Peyer's patch (tissue), 4 donors: ENCODE data around the gene CDKAL1. TPM values are rescaled to one million over a fixed set of nuclear protein-coding genes. Genes with fewer than 3 reads are reported as not detected.

ENCODE experiments used
- DNase-seq, 3 donors: peaks; one replicate each; pipeline ENCODE4 v3.0.0-alpha.2; 2017 to 2019
- H3K27ac ChIP-seq, 4 donors: fragments of 200-600 bp; sonication (generic); one replicate each; pipeline ENCODE4 v1.5.1; 2016 to 2019
- H3K27me3 ChIP-seq, 2 donors: fragments of 200-600 bp; sonication (generic); one replicate each; pipeline ENCODE4 v1.5.1; 2019
- H3K36me3 ChIP-seq, 3 donors: fragments of 200-600 bp; sonication (generic); one replicate each; pipeline ENCODE4 v1.5.1; 2016 to 2019
- H3K4me1 ChIP-seq, 4 donors: fragments of 200-600 bp; sonication (generic); one replicate each; pipeline ENCODE4 v1.5.1; 2016 to 2019
- H3K4me3 ChIP-seq, 4 donors: fragments of 200-600 bp; sonication (generic); 1 replicate in 3 of 4; 2 replicates in 1 of 4; pipeline ENCODE4 v1.5.1; 2016 to 2019; ENCODE audit warnings: mild to moderate bottlenecking in 1 of 4
- H3K9me3 ChIP-seq, 4 donors: fragments of 200-600 bp; sonication (generic); one replicate each; pipeline ENCODE4 v1.5.1; 2016 to 2019; ENCODE audit warnings: mild to moderate bottlenecking in 1 of 4
- CTCF ChIP-seq, 6 experiments: fragments of 450-650 bp in 4 of 6; fragments of 200-600 bp in 2 of 6; sonication (generic) in 1 of 6; IDR thresholded peaks; one replicate each; pipeline ENCODE4 v1.5.1; 2017 to 2019; ENCODE audit warnings: antibody characterized with exemption in 6 of 6, mild to moderate bottlenecking in 3 of 6, moderate library complexity in 1 of 6
- POLR2A ChIP-seq, 2 donors: fragments of 450-650 bp; IDR thresholded peaks; one replicate each; pipeline ENCODE4 v1.5.1; 2017; ENCODE audit warnings: antibody characterized with exemption in 2 of 2, mild to moderate bottlenecking in 2 of 2, moderate library complexity in 2 of 2
- total RNA-seq, 4 donors: library from RNA; depleted of rRNA; stranded (reverse); fragments of >200 nt; gene quantifications; one replicate each; pipeline ENCODE4 v1.1.0, GENCODE V29; 2016

The CDKAL1 gene
- total RNA-seq, result 10 to 100 TPM; 10.3 to 31.4 (median 11.6) TPM

- Histone ChIP-seq H3K4me1 (peaks cover 0 to 13% (median 0%) of the 10 kb centered on the region in 4 donors), H3K27ac (peak within 1 kb of the TSS; percentile 57 to 82 (median 72)), H3K36me3 (no peaks in the 10 kb centered on the region), H3K27me3 (no peaks in the 10 kb centered on the region), H3K9me3 (no peaks in the 10 kb centered on the region), H3K4me3 (peak within 1 kb of the TSS; percentile 48 to 78 (median 67))
- peak; percentile 82 to 97 (median 83) for DNase-seq
- peak in 1 of 2 donors; percentile 39 for TF ChIP-seq POLR2A (IDR thresholded peaks at IDR 0.05)
- TF ChIP-seq CTCF (IDR thresholded peaks at IDR 0.05), result no peak
These were observed at the start of gene CDKAL1 for GRCh38 chr6:20534295-20535262. CDKAL1 (plus strand) TSS chr6:20534457; CDS start chr6:20546351, 11,894 bp downstream.

DNA sequence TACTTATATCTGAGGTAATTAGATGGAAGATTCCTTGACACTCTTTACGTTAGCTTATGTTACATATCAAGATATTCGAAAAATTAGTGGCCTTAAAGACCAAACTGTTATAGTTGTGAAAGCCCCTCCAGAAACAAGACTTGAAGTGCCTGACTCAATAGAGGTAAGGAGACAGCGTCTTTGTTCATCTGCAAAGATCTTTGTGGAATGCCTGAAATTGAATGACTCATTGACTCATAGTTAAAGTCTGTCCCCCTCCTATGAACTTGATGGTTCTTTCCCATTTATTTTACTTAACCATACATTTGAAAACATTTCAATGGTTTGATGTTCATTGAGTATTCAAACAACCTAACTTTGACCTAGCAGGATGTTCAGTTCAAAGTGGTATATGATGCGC, 47.6 kb upstream of the CDKAL1 start:
- no peak for DNase-seq
- peaks cover 0 to 25% (median 0%) of the 10 kb centered on the region in 3 donors for H3K36me3 ChIP-seq
- TF ChIP-seq CTCF (IDR thresholded peaks at IDR 0.05) (no peak), POLR2A (IDR thresholded peaks at IDR 0.05) (no peak)

DNA sequence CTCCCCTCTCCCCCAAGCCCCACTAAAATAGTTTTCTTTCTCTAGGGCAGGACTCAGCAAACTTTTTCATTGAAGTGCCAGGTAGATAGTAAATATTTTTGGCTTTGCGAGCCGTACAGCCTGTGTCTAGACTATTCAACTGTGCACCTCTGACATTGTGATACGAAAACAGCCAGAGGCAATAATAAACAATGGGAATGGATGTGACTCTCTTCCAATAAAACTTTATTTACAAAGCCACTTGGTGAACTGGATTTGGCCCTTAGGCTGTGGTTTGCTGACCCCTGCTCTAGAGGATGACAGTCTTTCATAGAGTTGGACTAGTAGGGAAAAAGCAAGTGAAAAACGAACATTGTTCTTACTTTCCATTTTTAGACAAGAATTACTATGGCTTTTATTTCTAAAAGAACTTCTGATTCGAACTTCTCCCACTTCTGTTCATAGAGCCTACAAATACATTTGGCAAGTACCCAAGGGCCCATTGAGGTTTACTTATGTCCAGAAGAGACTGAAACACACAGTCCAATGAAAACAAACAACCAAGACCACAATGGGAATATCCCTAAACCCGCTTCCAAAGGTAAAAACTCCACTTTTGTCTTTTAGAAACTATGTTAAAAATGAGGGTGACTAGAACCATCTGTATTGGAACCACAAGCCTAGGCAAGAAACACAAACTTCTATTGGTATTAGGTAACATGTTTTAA, 46.4 kb upstream of the CDKAL1 start:
- no peak for TF ChIP-seq CTCF (IDR thresholded peaks at IDR 0.05)
- TF ChIP-seq POLR2A (IDR thresholded peaks at IDR 0.05), result no peak
- no peaks in the 10 kb centered on the region for H3K27me3 ChIP-seq
- H3K4me3 ChIP-seq, result no peak overlapping the region
- DNase-seq, result no peak
- H3K36me3 ChIP-seq, result peaks cover 0 to 26% (median 0%) of the 10 kb centered on the region in 3 donors
- no peak overlapping the region for H3K27ac ChIP-seq
- H3K4me1 ChIP-seq, result no peaks in the 10 kb centered on the region
- no peaks in the 10 kb centered on the region for H3K9me3 ChIP-seq

More for the DNA sequence above, 47.6 kb upstream of the CDKAL1 start:
- no peak overlapping the region for H3K27ac ChIP-seq
- H3K4me1 ChIP-seq, result no peaks in the 10 kb centered on the region
- no peaks in the 10 kb centered on the region for H3K9me3 ChIP-seq
- H3K4me3 ChIP-seq, result no peak overlapping the region
- no peaks in the 10 kb centered on the region for H3K27me3 ChIP-seq

DNA sequence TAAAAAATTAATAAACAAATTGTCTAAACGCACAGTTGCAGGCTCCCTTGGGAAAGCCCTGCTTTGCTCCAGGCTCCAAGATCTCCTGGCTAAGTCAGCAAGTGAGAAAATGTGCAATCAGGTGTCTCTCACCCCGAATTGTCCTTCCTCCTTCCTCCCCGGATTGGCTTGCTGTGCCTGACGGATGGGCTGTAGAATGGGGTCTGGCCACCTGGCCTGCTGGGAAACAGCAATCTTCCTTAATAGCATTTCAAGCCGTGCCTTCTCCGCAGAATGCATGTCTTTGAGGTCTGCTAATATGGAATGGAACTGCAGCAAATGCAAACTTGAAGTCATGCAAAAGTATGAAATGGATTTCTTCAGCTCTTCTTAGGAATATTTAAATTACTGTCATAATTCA, 43.7 kb upstream of the CDKAL1 start:
- no peaks in the 10 kb centered on the region for H3K4me1 ChIP-seq
- H3K36me3 ChIP-seq, result peaks cover 0 to 26% (median 0%) of the 10 kb centered on the region in 3 donors
- DNase-seq, result no peak
- H3K9me3 ChIP-seq, result no peaks in the 10 kb centered on the region
- H3K27ac ChIP-seq, result no peak overlapping the region
- TF ChIP-seq CTCF (IDR thresholded peaks at IDR 0.05), result no peak
- TF ChIP-seq POLR2A (IDR thresholded peaks at IDR 0.05), result no peak
- H3K4me3 ChIP-seq, result no peak overlapping the region
- H3K27me3 ChIP-seq, result no peaks in the 10 kb centered on the region

DNA sequence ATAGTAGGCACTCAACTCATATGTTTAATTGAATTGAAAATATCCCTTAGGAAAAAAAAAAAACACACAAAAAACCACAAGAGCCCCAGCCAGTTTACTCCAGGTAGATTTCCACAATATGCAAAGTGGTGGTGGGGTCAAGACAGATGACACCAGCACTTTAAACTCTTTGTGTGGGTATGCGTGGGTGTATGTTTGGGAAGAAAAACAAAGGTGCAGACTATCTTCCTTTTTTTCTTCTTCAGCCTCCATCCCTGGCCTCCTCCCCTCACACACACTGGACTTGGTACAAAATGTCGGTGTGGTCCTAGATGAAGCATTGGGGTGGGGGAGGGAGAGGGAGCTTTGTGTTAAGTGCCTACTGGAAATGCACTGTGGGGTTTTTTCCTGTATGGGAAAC, 42.2 kb upstream of the CDKAL1 start:
- no peak for DNase-seq
- Histone ChIP-seq H3K36me3 (peaks cover 0 to 26% (median 0%) of the 10 kb centered on the region in 3 donors), H3K27ac (no peak overlapping the region), H3K27me3 (no peaks in the 10 kb centered on the region), H3K4me3 (no peak overlapping the region), H3K9me3 (no peaks in the 10 kb centered on the region), H3K4me1 (no peaks in the 10 kb centered on the region)
- TF ChIP-seq CTCF (IDR thresholded peaks at IDR 0.05) (no peak), POLR2A (IDR thresholded peaks at IDR 0.05) (no peak)
